HEK293 (cell line): Measurements from ENCODE around the gene EIF4G3.

Experiments
- CTCF ChIA-PET: fragments of 350-600 bp; formaldehyde crosslinking; extraction: SDS; loops from one replicate; lab custom pipeline; 2021; ENCODE audit warnings: antibody characterized with exemption; lab: Yijun Ruan, JAX
- POLR2A ChIA-PET: fragments of 300-600 bp; formaldehyde crosslinking; extraction: SDS; loops from one replicate; lab custom pipeline; 2020; ENCODE audit warnings: antibody characterized with exemption, inconsistent platforms; lab: Yijun Ruan, JAX
- H3K27ac ChIP-seq: fragments of 200-500 bp; sonication (Bioruptor generic); 2 replicates; pipeline ENCODE4 v1.5.1; 2014; ENCODE audit warnings: low read depth, low read length, control low read depth, inconsistent platforms; ENCODE audit errors: extremely low read depth
- H3K36me3 ChIP-seq, 2 experiments: fragments of 200-500 bp in 1 of 2; sonication (Bioruptor generic) in 1 of 2; 1 replicate in 1 of 2; 2 replicates in 1 of 2; pipeline ENCODE4 v1.5.1; 2014 to 2017; ENCODE audit warnings: inconsistent platforms in 2 of 2, low read length in 2 of 2; ENCODE audit not compliant: control insufficient read depth in 2 of 2, insufficient read depth in 1 of 2
- H3K4me1 ChIP-seq: fragments of 200-500 bp; sonication (Bioruptor generic); 2 replicates; pipeline ENCODE4 v1.5.1; 2014; ENCODE audit warnings: mild to moderate bottlenecking, low read length, inconsistent platforms; ENCODE audit not compliant: control insufficient read depth, insufficient read depth
- H3K4me3 ChIP-seq: 2 replicates; pipeline ENCODE4 v1.5.1; 2011; ENCODE audit warnings: low read depth, mild to moderate bottlenecking, control low read depth, low read length, moderate library complexity
- H3K9me3 ChIP-seq: fragments of 200-500 bp; sonication (Bioruptor generic); 2 replicates; pipeline ENCODE4 v1.5.1; 2014; ENCODE audit warnings: low read depth, low read length, inconsistent platforms; ENCODE audit not compliant: control insufficient read depth, insufficient read depth
- GLI4 ChIP-seq: fragments of 450-650 bp; formaldehyde crosslinking; IDR thresholded peaks from 2 replicates; pipeline ENCODE4 v1.5.1; 2016; ENCODE audit warnings: missing biosample characterization, missing genetic modification characterization
- HOXD13 ChIP-seq: sonication (generic); formaldehyde crosslinking; IDR thresholded peaks from 2 replicates; pipeline ENCODE4 v1.8.0; 2022; ENCODE audit warnings: missing genetic modification reagents, borderline replicate concordance
- MZF1 ChIP-seq: fragments of 450-650 bp; formaldehyde crosslinking; IDR thresholded peaks from 2 replicates; pipeline ENCODE4 v1.5.1; 2017; ENCODE audit warnings: missing biosample characterization, missing genetic modification characterization, borderline replicate concordance
- PATZ1 ChIP-seq: fragments of 450-650 bp; formaldehyde crosslinking; IDR thresholded peaks from 2 replicates; pipeline ENCODE4 v1.5.1; 2016; ENCODE audit warnings: missing biosample characterization, missing genetic modification characterization
- PRDM6 ChIP-seq: fragments of 450-650 bp; formaldehyde crosslinking; IDR thresholded peaks from 2 replicates; pipeline ENCODE4 v1.5.1; 2017; ENCODE audit warnings: missing biosample characterization, missing genetic modification characterization
- REPIN1 ChIP-seq: fragments of 450-650 bp; formaldehyde crosslinking; IDR thresholded peaks from 2 replicates; pipeline ENCODE4 v1.5.1; 2017; ENCODE audit warnings: missing biosample characterization, missing genetic modification characterization, low read depth
- ZBTB26 ChIP-seq: fragments of 450-650 bp; formaldehyde crosslinking; optimal IDR thresholded peaks from 2 replicates; pipeline ENCODE3; 2016; ENCODE audit warnings: missing biosample characterization, mild to moderate bottlenecking, missing genetic modification characterization
- ZFP69B ChIP-seq: fragments of 450-650 bp; formaldehyde crosslinking; IDR thresholded peaks from 2 replicates; pipeline ENCODE4 v1.5.1; 2016; ENCODE audit warnings: missing biosample characterization, missing genetic modification characterization
- ZNF121 ChIP-seq: fragments of 450-650 bp; formaldehyde crosslinking; IDR thresholded peaks from 2 replicates; pipeline ENCODE4 v1.5.1; 2016; ENCODE audit warnings: missing biosample characterization, missing genetic modification characterization
- ZNF221 ChIP-seq: fragments of 450-650 bp; formaldehyde crosslinking; IDR thresholded peaks from 2 replicates; pipeline ENCODE4 v1.5.1; 2017; ENCODE audit warnings: missing biosample characterization, missing genetic modification characterization, borderline replicate concordance
- ZNF239 ChIP-seq: fragments of 450-650 bp; formaldehyde crosslinking; IDR thresholded peaks from 2 replicates; pipeline ENCODE4 v1.5.1; 2016; ENCODE audit warnings: missing biosample characterization, missing genetic modification characterization
- ZNF26 ChIP-seq: fragments of 450-650 bp; formaldehyde crosslinking; IDR thresholded peaks from 2 replicates; pipeline ENCODE4 v1.5.1; 2016; ENCODE audit warnings: missing biosample characterization, missing genetic modification characterization
- ZNF302 ChIP-seq: fragments of 450-650 bp; formaldehyde crosslinking; IDR thresholded peaks from 2 replicates; pipeline ENCODE4 v1.5.1; 2016; ENCODE audit warnings: missing biosample characterization, missing genetic modification characterization, low read depth
- ZNF335 ChIP-seq: fragments of 450-650 bp; formaldehyde crosslinking; conservative IDR thresholded peaks from 2 replicates; pipeline ENCODE4 v1.5.1; 2016; ENCODE audit warnings: missing biosample characterization, missing genetic modification characterization
- ZNF366 ChIP-seq: fragments of 450-650 bp; formaldehyde crosslinking; conservative IDR thresholded peaks from 2 replicates; pipeline ENCODE4 v1.5.1; 2016; ENCODE audit warnings: missing biosample characterization, missing genetic modification characterization
- ZNF426 ChIP-seq: fragments of 450-650 bp; formaldehyde crosslinking; IDR thresholded peaks from 2 replicates; pipeline ENCODE4 v1.5.1; 2017; ENCODE audit warnings: missing biosample characterization, missing genetic modification characterization, mild to moderate bottlenecking, inconsistent platforms, moderate library complexity
- ZNF501 ChIP-seq: fragments of 450-650 bp; formaldehyde crosslinking; IDR thresholded peaks from 2 replicates; pipeline ENCODE4 v1.5.1; 2016; ENCODE audit warnings: missing biosample characterization, missing genetic modification characterization
- ZNF561 ChIP-seq: fragments of 450-650 bp; IDR thresholded peaks from 2 replicates; pipeline ENCODE4 v1.5.1; 2018; ENCODE audit warnings: missing biosample characterization, missing genetic modification characterization, borderline replicate concordance
- ZNF585B ChIP-seq: fragments of 450-650 bp; formaldehyde crosslinking; IDR thresholded peaks from 2 replicates; pipeline ENCODE4 v1.5.1; 2016; ENCODE audit warnings: missing biosample characterization, missing genetic modification characterization
- ZNF624 ChIP-seq: fragments of 450-650 bp; formaldehyde crosslinking; IDR thresholded peaks from 2 replicates; pipeline ENCODE4 v1.5.1; 2017; ENCODE audit warnings: missing biosample characterization, missing genetic modification characterization
- ZNF777 ChIP-seq: fragments of 450-650 bp; formaldehyde crosslinking; IDR thresholded peaks from 2 replicates; pipeline ENCODE4 v1.5.1; 2017; ENCODE audit warnings: missing biosample characterization, missing genetic modification characterization, borderline replicate concordance
- ZNF837 ChIP-seq: fragments of 450-650 bp; formaldehyde crosslinking; IDR thresholded peaks from 2 replicates; pipeline ENCODE4 v1.5.1; 2016; ENCODE audit warnings: missing biosample characterization, missing genetic modification characterization
- ZSCAN18 ChIP-seq: fragments of 450-650 bp; formaldehyde crosslinking; IDR thresholded peaks from 2 replicates; pipeline ENCODE4 v1.5.1; 2016; ENCODE audit warnings: missing biosample characterization, missing genetic modification characterization

The EIF4G3 gene

GRCh38 chr1:20975668-20976067 is 201.0 kb downstream of the EIF4G3 start (continued):
- no peak for TF ChIP-seq PATZ1 (tag by site-specific recombination)
- no peak for TF ChIP-seq ZNF624
- no peak for TF ChIP-seq ZNF302 (tag by site-specific recombination)
- no peak for TF ChIP-seq ZNF239
- TF ChIP-seq ZNF837 (tag by site-specific recombination): no peak
- TF ChIP-seq ZNF561: no peak

GRCh38 chr1:20974951-20975350 is 201.7 kb downstream of the EIF4G3 start:
- ChIA-PET CTCF (no interaction called here), POLR2A (no interaction called here)
- TF ChIP-seq HOXD13 (CRISPR knock-in tag): no peak
- TF ChIP-seq ZNF26: no peak
- TF ChIP-seq ZNF585B (tag by site-specific recombination): no peak
- no peak for TF ChIP-seq ZSCAN18 (tag by site-specific recombination)
- TF ChIP-seq ZNF426: no peak
- no peak overlapping the region for H3K4me3 ChIP-seq
- no peaks in the 10 kb centered on the region for H3K9me3 ChIP-seq
- H3K4me1 ChIP-seq: no peaks in the 10 kb centered on the region; the same call in 1 of the 2 replicates
- H3K27ac ChIP-seq: no peak overlapping the region
- peaks cover 12 to 44% of the 10 kb centered on the region in 2 experiments; a peak in 2 of 3 replicates for H3K36me3 ChIP-seq

- H3K27ac ChIP-seq: no peak overlapping the region
- CTCF ChIA-PET: no interaction called here
- H3K36me3 ChIP-seq: peaks cover 12 to 52% of the 10 kb centered on the region in 2 experiments; a peak in 2 of 3 replicates
- no peaks in the 10 kb centered on the region for H3K9me3 ChIP-seq
- TF ChIP-seq ZBTB26 (tag by site-specific recombination): no peak
- no peak for TF ChIP-seq ZNF777
- POLR2A ChIA-PET: no interaction called here
- H3K4me1 ChIP-seq: no peaks in the 10 kb centered on the region
- H3K4me3 ChIP-seq: no peak overlapping the region
These were observed 202.6 kb downstream of the EIF4G3 start for GRCh38 chr1:20974069-20974468.

GRCh38 chr1:20972855-20973254 is 203.8 kb downstream of the EIF4G3 start:
- Histone ChIP-seq H3K36me3 (peaks cover 16 to 58% of the 10 kb centered on the region in 2 experiments), H3K9me3 (no peaks in the 10 kb centered on the region), H3K4me1 (no peaks in the 10 kb centered on the region), H3K4me3 (no peak overlapping the region), H3K27ac (no peak overlapping the region)
- ChIA-PET POLR2A (no interaction called here), CTCF (interaction anchor here (0.6 kb wide), 1 partner anchor 222 kb away, joined by 3 read pairs; no protein-coding TSS in a partner anchor)
- no peak for TF ChIP-seq ZNF585B (tag by site-specific recombination)
- no peak for TF ChIP-seq ZNF121
- TF ChIP-seq GLI4 (tag by site-specific recombination): no peak
- no peak for TF ChIP-seq ZNF335 (tag by site-specific recombination)
- TF ChIP-seq ZNF221 (tag by site-specific recombination): no peak
- no peak for TF ChIP-seq MZF1 (tag by site-specific recombination)
- no peak for TF ChIP-seq ZNF501 (tag by site-specific recombination)
- no peak for TF ChIP-seq ZFP69B (tag by site-specific recombination)
- no peak for TF ChIP-seq ZNF366 (tag by site-specific recombination)
- TF ChIP-seq REPIN1 (tag by site-specific recombination): no peak
- no peak for TF ChIP-seq PRDM6
